ENCODE measurements around the gene BLMH. TPM values are rescaled to one million over a fixed set of nuclear protein-coding genes. Genes with fewer than 3 reads are reported as not detected.

Gene BLMH
- polyA plus RNA-seq, 1 of the 3 experiments (the other 2 are of a cell fraction): 19.4 TPM

GRCh38 chr17:30225919-30226553, 65.7 kb downstream of the BLMH start:
- Histone ChIP-seq H3K9me3 (no peaks in the 10 kb centered on the region), H3K4me2 (no peak overlapping the region), H3K4me1 (ENCODE audit: control insufficient read depth in 1 of 2, insufficient read depth in 2 of 2, low read depth in 1 of 2, low read length in 1 of 2) (no peaks in the 10 kb centered on the region), H3K36me3 (replicated peaks in 1 of 2; ENCODE audit: control insufficient read depth in 1 of 2, insufficient read depth in 2 of 2, low read length in 1 of 2) (no peaks in the 10 kb centered on the region), H3K79me2 (ENCODE audit: insufficient read depth) (no peaks in the 10 kb centered on the region), H3K27me3 (ENCODE audit: insufficient read depth) (peaks cover 5% of the 10 kb centered on the region; the same call in 1 of the 2 replicates), H3F3A (replicated peaks; ENCODE audit: insufficient read depth) (no peaks in the 10 kb centered on the region), H2AFZ (ENCODE audit: low read depth) (no peak overlapping the region), H3K9ac (no peak overlapping the region), H3K4me3 (ENCODE audit: low read depth in 2 of 2, low read length in 1 of 2) (no peak overlapping the region), H3K9me2 (no peaks in the 10 kb centered on the region), H4K20me1 (ENCODE audit: insufficient read depth) (no peaks in the 10 kb centered on the region), H3K27ac (ENCODE audit: low read depth in 2 of 2, low read length in 1 of 2) (no peak overlapping the region)
- ChIA-PET CTCF (interaction anchor here (0.8 to 2.2 kb wide), 4 partner anchors 9 to 205 kb away, joined by 3 to 8 read pairs (median 6); partner anchors contain the start of gene SLC6A4), POLR2A (no interaction called here)
- DNase-seq: no peak
- 73% methylated on average over 12 of the region's 15 CpGs for WGBS (ENCODE audit: low lambda C conversion rate)
- TF ChIP-seq GATA2 (CRISPR knock-in tag; IDR thresholded peaks at IDR 0.05) (no peak), MAX (IDR thresholded peaks at IDR 0.05; ENCODE audit: low read depth) (no peak), USF1 (IDR thresholded peaks at IDR 0.05; ENCODE audit: borderline replicate concordance, low read depth) (no peak), TAF1 (IDR thresholded peaks at IDR 0.05; ENCODE audit: borderline replicate concordance, low read depth, low read length) (no peak), GABPA (IDR thresholded peaks at IDR 0.05; ENCODE audit: low read depth) (no peak), CHD2 (IDR thresholded peaks at IDR 0.05; ENCODE audit: low read length, partially characterized antibody) (no peak), MEF2A (IDR thresholded peaks at IDR 0.05; ENCODE audit: borderline replicate concordance, low read depth) (no peak)

GRCh38 chr17:30225112-30225511, 66.6 kb downstream of the BLMH start:
- TF ChIP-seq RXRA (IDR thresholded peaks at IDR 0.05; ENCODE audit: borderline replicate concordance, low read depth) (no peak), NRF1 (IDR thresholded peaks at IDR 0.05; ENCODE audit: low read depth, low read length) (no peak), FOXM1 (IDR thresholded peaks at IDR 0.05; ENCODE audit: low read depth) (no peak), NFIC (IDR thresholded peaks at IDR 0.05; ENCODE audit: borderline replicate concordance) (no peak), USF1 (IDR thresholded peaks at IDR 0.05; ENCODE audit: borderline replicate concordance, low read depth) (no peak), IRF3 (IDR thresholded peaks at IDR 0.05; ENCODE audit: low read depth, low read length) (no peak), GATA2 (CRISPR knock-in tag; IDR thresholded peaks at IDR 0.05) (no peak), FOSL2 (IDR thresholded peaks at IDR 0.05; ENCODE audit: borderline replicate concordance, low read depth) (no peak)
- H3K36me3 ChIP-seq (replicated peaks in 1 of 2; ENCODE audit: control insufficient read depth in 1 of 2, insufficient read depth in 2 of 2, low read length in 1 of 2): no peaks in the 10 kb centered on the region
- ChIA-PET POLR2A (no interaction called here), CTCF (interaction anchor here (0.8 to 2.2 kb wide), 3 partner anchors 12 to 204 kb away, joined by 3 to 7 read pairs (median 4); no protein-coding TSS in a partner anchor)
- DNase-seq: no peak
- 86% methylated on average over 3 of the region's 3 CpGs for WGBS (ENCODE audit: low lambda C conversion rate)
- no peak overlapping the region for H2AFZ ChIP-seq (ENCODE audit: low read depth)
- no peaks in the 10 kb centered on the region for H4K20me1 ChIP-seq (ENCODE audit: insufficient read depth)
- no peak overlapping the region for H3K9ac ChIP-seq
- no peaks in the 10 kb centered on the region for H3K9me3 ChIP-seq
- H3K4me2 ChIP-seq: no peak overlapping the region
- no peaks in the 10 kb centered on the region for H3F3A ChIP-seq (replicated peaks; ENCODE audit: insufficient read depth)
- H3K27ac ChIP-seq (ENCODE audit: low read depth in 2 of 2, low read length in 1 of 2): no peak overlapping the region
- no peaks in the 10 kb centered on the region for H3K4me1 ChIP-seq (ENCODE audit: control insufficient read depth in 1 of 2, insufficient read depth in 2 of 2, low read depth in 1 of 2, low read length in 1 of 2)
- no peaks in the 10 kb centered on the region for H3K79me2 ChIP-seq (ENCODE audit: insufficient read depth)
- no peaks in the 10 kb centered on the region for H3K9me2 ChIP-seq
- H3K4me3 ChIP-seq (ENCODE audit: low read depth in 2 of 2, low read length in 1 of 2): no peak overlapping the region
- no peaks in the 10 kb centered on the region; the same call in 1 of the 2 replicates for H3K27me3 ChIP-seq (ENCODE audit: insufficient read depth)
